ENCODE measurements around the gene MAPK1.

- TF ChIP-seq, protein P1, sequence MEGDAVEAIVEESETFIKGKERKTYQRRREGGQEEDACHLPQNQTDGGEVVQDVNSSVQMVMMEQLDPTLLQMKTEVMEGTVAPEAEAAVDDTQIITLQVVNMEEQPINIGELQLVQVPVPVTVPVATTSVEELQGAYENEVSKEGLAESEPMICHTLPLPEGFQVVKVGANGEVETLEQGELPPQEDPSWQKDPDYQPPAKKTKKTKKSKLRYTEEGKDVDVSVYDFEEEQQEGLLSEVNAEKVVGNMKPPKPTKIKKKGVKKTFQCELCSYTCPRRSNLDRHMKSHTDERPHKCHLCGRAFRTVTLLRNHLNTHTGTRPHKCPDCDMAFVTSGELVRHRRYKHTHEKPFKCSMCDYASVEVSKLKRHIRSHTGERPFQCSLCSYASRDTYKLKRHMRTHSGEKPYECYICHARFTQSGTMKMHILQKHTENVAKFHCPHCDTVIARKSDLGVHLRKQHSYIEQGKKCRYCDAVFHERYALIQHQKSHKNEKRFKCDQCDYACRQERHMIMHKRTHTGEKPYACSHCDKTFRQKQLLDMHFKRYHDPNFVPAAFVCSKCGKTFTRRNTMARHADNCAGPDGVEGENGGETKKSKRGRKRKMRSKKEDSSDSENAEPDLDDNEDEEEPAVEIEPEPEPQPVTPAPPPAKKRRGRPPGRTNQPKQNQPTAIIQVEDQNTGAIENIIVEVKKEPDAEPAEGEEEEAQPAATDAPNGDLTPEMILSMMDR (conservative IDR thresholded peaks at IDR 0.05; ENCODE audit: low read length) = no peak
- no peak for TF ChIP-seq EZH2phosphoT487 (IDR thresholded peaks at IDR 0.05; ENCODE audit: borderline replicate concordance, low read depth, low read length)
Measured at GRCh38 chr22:21771631-21771976, 95.8 kb downstream of the MAPK1 start.
